IPS-20b (cell line): ENCODE measurements around the gene TMEM245.
"Not testable (repeated sequence)": the region's sequence is repeated elsewhere in the genome, so short reads cannot be mapped to it uniquely, and the experiment has no call there.

Experiments used
- H3K27ac ChIP-seq: one replicate; pipeline ENCODE4 v1.5.1; 2013; ENCODE audit warnings: low read length
- H3K27me3 ChIP-seq: 2 replicates; pipeline ENCODE4 v1.6.1; 2013; ENCODE audit warnings: mild to moderate bottlenecking, low read length, inconsistent platforms; ENCODE audit not compliant: insufficient read depth
- H3K36me3 ChIP-seq: 2 replicates; pipeline ENCODE4 v1.6.1; 2013; ENCODE audit warnings: low read depth, mild to moderate bottlenecking, inconsistent platforms, low read length, moderate library complexity; ENCODE audit not compliant: insufficient read depth
- H3K4me1 ChIP-seq: 2 replicates; pipeline ENCODE4 v1.6.1; 2013; ENCODE audit warnings: mild to moderate bottlenecking, control low read depth, inconsistent platforms, low read length, moderate library complexity; ENCODE audit not compliant: insufficient read depth
- H3K4me3 ChIP-seq: 2 replicates; pipeline ENCODE4 v1.5.1; 2013; ENCODE audit warnings: mild to moderate bottlenecking, low read length, inconsistent platforms
- H3K9ac ChIP-seq: 2 replicates; pipeline ENCODE4 v1.6.1; 2013; ENCODE audit warnings: low read depth, mild to moderate bottlenecking, inconsistent platforms, low read length, moderate library complexity
- H3K9me3 ChIP-seq: 2 replicates; pipeline ENCODE4 v1.6.1; 2013; ENCODE audit warnings: mild to moderate bottlenecking, low read depth, low read length, inconsistent platforms; ENCODE audit not compliant: insufficient read depth

Gene TMEM245

DNA sequence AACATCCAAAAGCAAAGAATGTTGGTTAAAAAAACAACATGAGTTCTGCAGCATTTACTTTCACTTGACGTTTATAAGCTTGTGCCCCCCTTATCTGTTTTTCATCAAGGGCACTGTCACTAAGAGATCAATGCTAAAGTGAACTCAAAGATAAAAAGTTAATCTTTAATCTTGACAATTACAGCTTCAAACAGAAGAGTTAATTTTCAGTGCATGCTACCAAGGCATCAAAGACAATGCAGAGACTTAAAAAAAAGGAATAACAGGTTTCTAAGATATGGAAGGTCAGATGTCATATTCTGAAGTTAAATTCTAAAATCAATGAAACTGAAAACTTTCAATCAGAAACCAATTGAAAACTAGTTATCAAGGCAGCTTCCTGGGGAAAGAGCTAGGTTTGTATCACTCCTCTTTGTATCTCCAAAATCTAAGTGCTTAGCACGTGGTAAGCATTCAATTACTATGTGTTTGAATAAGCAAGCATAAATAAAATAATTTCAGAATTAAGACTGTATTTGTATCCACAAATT is 37.6 kb downstream of the TMEM245 start:
- no peak overlapping the region for H3K4me3 ChIP-seq
- H3K36me3 ChIP-seq, result peaks cover 80% of the 10 kb centered on the region
- H3K9me3 ChIP-seq, result no peaks in the 10 kb centered on the region
- no peaks in the 10 kb centered on the region for H3K4me1 ChIP-seq
- no peak overlapping the region for H3K9ac ChIP-seq
- H3K27ac ChIP-seq, result no peak overlapping the region
- H3K27me3 ChIP-seq, result no peaks in the 10 kb centered on the region

GRCh38 chr9:109074236-109074889 is 45.4 kb downstream of the TMEM245 start:
- no peak overlapping the region for H3K27ac ChIP-seq
- H3K9me3 ChIP-seq, result no peaks in the 10 kb centered on the region
- H3K4me3 ChIP-seq, result no peak overlapping the region
- H3K27me3 ChIP-seq, result no peaks in the 10 kb centered on the region
- no peak overlapping the region for H3K9ac ChIP-seq
- H3K4me1 ChIP-seq, result no peaks in the 10 kb centered on the region
- H3K36me3 ChIP-seq, result peaks cover 84% of the 10 kb centered on the region

DNA sequence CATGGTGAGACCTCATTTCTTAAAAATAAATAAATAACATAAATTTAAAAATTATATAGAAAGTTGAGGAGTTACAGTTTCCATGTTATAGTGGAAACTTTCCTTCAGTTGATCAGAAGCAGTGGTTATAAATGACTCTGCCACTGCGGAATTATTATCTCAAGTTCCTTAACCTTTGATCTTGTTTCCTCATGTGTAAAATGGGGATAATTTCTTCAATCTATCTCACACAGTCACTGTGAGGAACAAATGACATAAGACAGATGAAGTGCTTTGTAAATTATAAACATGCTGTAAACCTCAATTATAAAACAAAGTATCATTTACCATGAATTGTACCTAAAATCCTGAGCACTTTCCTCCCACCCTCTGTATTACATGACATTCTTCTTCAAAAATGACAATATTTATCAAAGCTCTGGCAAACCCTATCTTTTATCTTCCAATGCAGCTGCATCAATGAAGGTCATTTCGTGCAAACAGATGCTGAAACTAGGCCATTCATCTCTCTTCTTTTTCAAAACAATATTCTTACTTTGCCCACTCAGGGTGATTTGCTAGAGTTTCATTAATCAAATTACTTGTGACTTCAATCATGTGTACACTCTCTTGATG is 46.8 kb downstream of the TMEM245 start:
- Histone ChIP-seq H3K36me3 (peaks cover 81% of the 10 kb centered on the region), H3K9me3 (no peaks in the 10 kb centered on the region)

DNA sequence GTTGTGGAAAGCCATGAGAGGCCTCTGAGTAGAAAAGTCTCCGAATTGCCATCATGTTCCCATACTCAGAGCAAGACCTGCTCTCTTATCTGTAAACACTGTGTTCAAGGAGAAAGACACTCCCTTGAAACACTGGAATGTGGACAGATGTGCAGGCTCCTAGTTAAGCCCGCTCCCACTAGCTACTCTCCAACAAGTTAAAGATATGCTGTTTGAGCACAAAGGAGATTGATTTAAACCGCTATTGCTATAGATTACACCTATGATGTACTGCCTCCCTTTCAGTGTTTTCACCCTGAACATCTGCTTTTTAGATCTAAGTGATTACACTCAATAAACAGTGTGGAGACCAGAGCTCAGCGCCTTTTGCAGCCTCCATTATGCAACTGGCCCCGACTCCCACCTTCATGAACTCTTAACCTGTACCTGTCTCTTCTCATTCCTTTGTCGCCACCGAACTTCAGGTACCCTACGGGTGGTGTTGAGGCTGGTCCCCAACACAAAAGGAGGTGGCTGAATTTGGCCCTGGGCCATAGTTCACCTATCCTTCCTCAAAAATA is 47.5 kb downstream of the TMEM245 start:
- no peaks in the 10 kb centered on the region for H3K27me3 ChIP-seq
- H3K9ac ChIP-seq, result no peak overlapping the region
- H3K4me3 ChIP-seq, result no peak overlapping the region
- H3K36me3 ChIP-seq, result peaks cover 81% of the 10 kb centered on the region
- no peaks in the 10 kb centered on the region for H3K9me3 ChIP-seq
- H3K4me1 ChIP-seq, result no peaks in the 10 kb centered on the region
- H3K27ac ChIP-seq, result no peak overlapping the region

More for the DNA sequence above, 46.8 kb downstream of the TMEM245 start:
- no peak overlapping the region for H3K9ac ChIP-seq
- no peak overlapping the region for H3K27ac ChIP-seq
- H3K4me3 ChIP-seq, result no peak overlapping the region
- H3K4me1 ChIP-seq, result no peaks in the 10 kb centered on the region
- no peaks in the 10 kb centered on the region for H3K27me3 ChIP-seq

- H3K9ac ChIP-seq, result no peak overlapping the region
- no peak overlapping the region for H3K4me3 ChIP-seq
- no peaks in the 10 kb centered on the region for H3K9me3 ChIP-seq
- H3K27ac ChIP-seq, result no peak overlapping the region
- H3K36me3 ChIP-seq, result peaks cover 90% of the 10 kb centered on the region
- no peaks in the 10 kb centered on the region for H3K4me1 ChIP-seq
- no peaks in the 10 kb centered on the region for H3K27me3 ChIP-seq
Measured at GRCh38 chr9:109068764-109069163, 51.0 kb downstream of the TMEM245 start.

GRCh38 chr9:109064963-109065702 is 54.6 kb downstream of the TMEM245 start:
- no peak overlapping the region for H3K27ac ChIP-seq
- no peak overlapping the region for H3K4me3 ChIP-seq
- H3K9ac ChIP-seq, result no peak overlapping the region
- H3K9me3 ChIP-seq, result no peaks in the 10 kb centered on the region
- H3K4me1 ChIP-seq, result no peaks in the 10 kb centered on the region
- peaks cover 86% of the 10 kb centered on the region for H3K36me3 ChIP-seq
- H3K27me3 ChIP-seq, result no peaks in the 10 kb centered on the region

DNA sequence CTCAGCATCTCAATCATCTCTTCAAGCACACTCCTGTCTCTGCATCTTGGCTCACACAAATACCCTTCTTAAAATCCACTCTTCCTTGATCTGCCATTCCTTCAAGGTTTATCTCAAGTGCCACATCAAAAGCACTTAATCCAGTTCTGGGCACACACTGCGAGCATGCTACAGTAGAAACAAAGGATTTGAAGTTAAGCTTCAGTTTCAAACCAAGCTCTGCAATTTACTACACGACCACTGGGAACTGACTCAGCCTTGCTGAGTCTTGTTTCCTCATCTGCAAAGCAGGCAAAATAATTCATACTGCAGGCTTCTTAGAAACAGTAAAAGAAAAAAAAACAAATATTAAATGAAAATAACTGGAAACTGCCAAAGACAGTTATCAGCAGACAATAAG is 56.0 kb downstream of the TMEM245 start:
- H3K36me3 ChIP-seq, result peaks cover 83% of the 10 kb centered on the region
- H3K4me1 ChIP-seq, result no peaks in the 10 kb centered on the region
- H3K27ac ChIP-seq, result no peak overlapping the region
- H3K27me3 ChIP-seq, result no peaks in the 10 kb centered on the region
- H3K4me3 ChIP-seq, result no peak overlapping the region
- no peaks in the 10 kb centered on the region for H3K9me3 ChIP-seq
- H3K9ac ChIP-seq, result no peak overlapping the region

DNA sequence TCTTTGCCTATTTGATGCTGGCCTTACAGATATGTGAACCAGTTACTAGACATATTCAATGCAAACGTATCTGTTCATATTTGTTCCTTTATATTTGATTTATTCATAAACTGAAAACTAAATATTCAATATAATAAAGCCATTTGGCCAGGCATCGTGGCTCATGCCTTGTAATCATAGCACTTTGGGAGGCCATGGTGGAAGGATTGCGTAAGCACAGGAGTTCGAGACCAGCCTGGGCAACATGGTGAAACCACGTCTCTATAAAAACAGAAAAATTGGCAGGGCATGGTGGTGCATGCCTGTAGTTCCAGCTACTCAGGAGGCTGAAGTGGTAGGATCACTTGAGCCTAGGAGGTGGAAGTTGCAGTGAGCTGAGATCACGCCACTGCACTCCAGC is 57.2 kb downstream of the TMEM245 start:
- H3K27me3 ChIP-seq, result no peaks in the 10 kb centered on the region
- no peak overlapping the region for H3K4me3 ChIP-seq
- no peaks in the 10 kb centered on the region for H3K4me1 ChIP-seq
- peaks cover 85% of the 10 kb centered on the region for H3K36me3 ChIP-seq
- no peaks in the 10 kb centered on the region for H3K9me3 ChIP-seq
- no peak overlapping the region for H3K9ac ChIP-seq
- no peak overlapping the region for H3K27ac ChIP-seq

- Histone ChIP-seq H3K9me3 (no peaks in the 10 kb centered on the region), H3K4me3 (no peak overlapping the region), H3K27ac (no peak overlapping the region), H3K4me1 (peaks cover under 1% of the 10 kb centered on the region; the same call in 1 of the 2 replicates), H3K36me3 (peaks cover 90% of the 10 kb centered on the region), H3K9ac (no peak overlapping the region), H3K27me3 (no peaks in the 10 kb centered on the region)
Measured at GRCh38 chr9:109060191-109060590, 59.6 kb downstream of the TMEM245 start.

DNA sequence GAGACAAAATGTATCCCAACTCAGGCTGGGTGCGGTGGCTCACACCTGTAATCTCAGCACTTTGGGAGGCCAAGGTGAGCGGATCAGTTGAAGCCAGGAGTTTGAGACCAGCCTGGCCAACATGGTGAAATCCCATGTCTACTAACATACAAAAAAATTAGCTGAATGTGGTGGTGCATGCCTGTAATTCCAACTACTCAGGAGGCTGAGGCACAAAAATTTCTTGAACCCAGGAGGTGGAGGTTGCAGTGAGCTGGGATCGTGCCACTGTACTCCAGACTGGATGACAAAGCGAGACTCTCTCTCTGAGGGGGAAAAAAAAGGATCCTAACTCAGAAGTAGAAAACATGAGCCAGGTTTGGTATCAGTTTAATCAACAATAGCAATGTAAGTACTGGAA is 66.6 kb downstream of the TMEM245 start:
- not testable (repeated sequence) for H3K9me3 ChIP-seq, H3K27me3 ChIP-seq, H3K4me1 ChIP-seq, H3K4me3 ChIP-seq, H3K9ac ChIP-seq, H3K27ac ChIP-seq
- peaks cover 96% of the 10 kb centered on the region for H3K36me3 ChIP-seq

GRCh38 chr9:109052416-109052815 is 67.3 kb downstream of the TMEM245 start:
- no peaks in the 10 kb centered on the region for H3K9me3 ChIP-seq
- peaks cover 6% of the 10 kb centered on the region; the same call in 1 of the 2 replicates for H3K4me1 ChIP-seq
- H3K36me3 ChIP-seq, result peaks cover 96% of the 10 kb centered on the region
- no peak overlapping the region for H3K9ac ChIP-seq
- no peaks in the 10 kb centered on the region for H3K27me3 ChIP-seq
- H3K4me3 ChIP-seq, result no peak overlapping the region
- no peak overlapping the region for H3K27ac ChIP-seq
